Raji (cell line): ENCODE results near the gene ZFTA.

Source experiments
- POLR2A ChIP-seq: IDR thresholded peaks from 2 replicates; pipeline ENCODE4 v1.6.1; 2011; ENCODE audit warnings: low read depth, low read length, control low read depth; ENCODE audit not compliant: insufficient read depth

The ZFTA gene

GRCh38 chr11:63791495-63792167 lies 23.1 kb upstream of the ZFTA start:
- no peak for TF ChIP-seq POLR2A

GRCh38 chr11:63785823-63786222 lies 17.2 kb upstream of the ZFTA start:
- no peak for TF ChIP-seq POLR2A

- no peak for TF ChIP-seq POLR2A
Observed at GRCh38 chr11:63783925-63784592, 15.5 kb upstream of the ZFTA start.

DNA sequence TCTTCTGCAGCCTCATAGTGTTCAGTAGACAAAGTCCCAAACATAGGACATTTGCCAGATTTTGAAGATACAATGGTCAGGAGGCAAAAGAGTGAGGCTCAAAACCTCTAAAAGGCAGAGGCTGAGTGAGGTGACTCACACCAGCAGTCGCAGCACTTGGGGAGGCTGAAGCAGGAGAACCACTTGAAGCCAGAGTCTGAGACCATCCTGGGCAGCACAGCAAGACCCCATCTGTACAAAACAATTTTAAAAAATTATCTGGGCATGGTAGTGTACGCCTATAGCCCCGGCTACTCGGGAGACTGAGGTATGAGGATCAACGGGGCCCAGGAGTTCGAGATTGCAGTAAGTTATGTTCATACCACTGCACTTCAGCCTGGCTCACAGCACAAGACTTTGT lies 14.2 kb upstream of the ZFTA start:
- TF ChIP-seq POLR2A = no peak

DNA sequence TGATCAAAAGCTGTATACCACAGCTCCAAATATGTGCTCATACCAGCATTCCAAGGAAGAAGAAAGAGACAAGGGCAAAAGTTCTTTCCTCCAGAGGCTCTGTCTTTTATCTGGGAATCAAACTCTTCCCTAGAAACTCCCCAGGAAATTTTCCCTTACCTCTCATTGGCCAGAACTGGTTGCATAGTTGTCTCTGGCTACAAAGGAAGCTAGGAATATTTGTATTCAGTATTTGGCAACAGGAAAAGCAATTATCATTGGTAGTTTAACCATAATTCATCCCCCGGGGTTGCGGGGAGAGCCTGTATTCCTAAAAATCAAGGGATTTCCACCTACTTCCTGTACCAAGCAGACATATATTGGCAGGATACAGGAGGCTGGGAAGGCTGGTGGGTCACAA lies 10.5 kb upstream of the ZFTA start:
- no peak for TF ChIP-seq POLR2A

GRCh38 chr11:63775191-63775590 lies 6.6 kb upstream of the ZFTA start:
- TF ChIP-seq POLR2A = no peak

DNA sequence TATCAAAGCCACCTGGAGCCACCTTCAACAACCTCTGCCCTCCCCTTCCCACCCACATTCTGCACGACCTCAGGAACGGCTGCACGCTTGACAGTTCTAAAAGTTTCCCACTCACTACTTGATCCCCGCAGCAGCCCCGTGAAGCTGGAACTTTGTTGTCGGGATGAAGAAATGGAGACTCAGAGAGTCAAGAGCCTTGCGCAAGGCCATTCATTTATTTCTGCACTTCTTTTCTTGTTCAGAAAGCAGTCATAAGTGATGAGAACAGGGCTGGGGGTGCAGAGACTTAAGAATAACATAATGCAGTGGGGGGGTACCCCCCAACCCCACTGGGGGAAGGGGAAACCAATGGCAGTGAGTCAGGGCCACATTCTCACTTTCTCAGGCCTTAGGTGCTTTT lies 2.2 kb upstream of the ZFTA start:
- no peak for TF ChIP-seq POLR2A

DNA sequence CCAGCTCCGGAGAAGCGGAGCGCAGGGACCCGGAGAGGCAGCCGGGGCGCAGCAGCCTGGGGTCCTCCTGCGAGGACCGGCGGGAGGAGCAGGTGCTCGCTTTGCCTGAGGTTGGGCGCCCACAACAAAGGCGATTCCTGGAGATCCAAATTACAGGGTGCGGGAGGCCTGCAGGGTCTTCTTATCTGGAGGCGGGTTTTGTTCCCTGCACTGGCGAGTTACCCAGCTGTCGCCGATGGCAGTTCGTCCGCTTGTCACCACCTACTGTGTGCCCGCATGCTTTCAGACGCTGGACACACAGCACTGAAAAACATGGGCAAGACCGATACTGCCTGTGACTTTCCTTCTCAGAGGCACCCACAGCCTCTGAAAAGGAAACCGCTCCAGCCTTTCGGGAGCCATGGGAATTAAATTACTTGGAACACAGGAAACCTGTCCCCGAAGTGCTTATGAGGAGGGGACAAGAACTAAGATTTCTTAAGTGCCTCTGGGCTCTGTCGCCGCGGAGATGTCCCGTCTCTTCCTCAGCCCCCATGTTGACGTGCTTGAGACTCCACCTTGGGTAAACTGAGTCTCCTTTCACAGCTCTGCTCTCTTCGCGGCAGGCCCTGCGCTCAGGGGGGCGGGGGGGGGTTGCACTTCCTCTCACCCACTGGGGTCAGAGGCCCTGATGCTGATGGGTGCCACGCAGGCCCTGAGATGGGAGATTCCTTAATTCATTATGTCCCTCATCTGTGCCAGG lies 1.3 kb upstream of the ZFTA start:
- TF ChIP-seq POLR2A = no peak

GRCh38 chr11:63769042-63769713 lies 603 bp upstream of the ZFTA start:
- TF ChIP-seq POLR2A = no peak

- no peak for TF ChIP-seq POLR2A
Observed at GRCh38 chr11:63767565-63768236, 874 bp downstream of the ZFTA start.

- TF ChIP-seq POLR2A = no peak
Observed at GRCh38 chr11:63767267-63767564, 1.4 kb downstream of the ZFTA start.

DNA sequence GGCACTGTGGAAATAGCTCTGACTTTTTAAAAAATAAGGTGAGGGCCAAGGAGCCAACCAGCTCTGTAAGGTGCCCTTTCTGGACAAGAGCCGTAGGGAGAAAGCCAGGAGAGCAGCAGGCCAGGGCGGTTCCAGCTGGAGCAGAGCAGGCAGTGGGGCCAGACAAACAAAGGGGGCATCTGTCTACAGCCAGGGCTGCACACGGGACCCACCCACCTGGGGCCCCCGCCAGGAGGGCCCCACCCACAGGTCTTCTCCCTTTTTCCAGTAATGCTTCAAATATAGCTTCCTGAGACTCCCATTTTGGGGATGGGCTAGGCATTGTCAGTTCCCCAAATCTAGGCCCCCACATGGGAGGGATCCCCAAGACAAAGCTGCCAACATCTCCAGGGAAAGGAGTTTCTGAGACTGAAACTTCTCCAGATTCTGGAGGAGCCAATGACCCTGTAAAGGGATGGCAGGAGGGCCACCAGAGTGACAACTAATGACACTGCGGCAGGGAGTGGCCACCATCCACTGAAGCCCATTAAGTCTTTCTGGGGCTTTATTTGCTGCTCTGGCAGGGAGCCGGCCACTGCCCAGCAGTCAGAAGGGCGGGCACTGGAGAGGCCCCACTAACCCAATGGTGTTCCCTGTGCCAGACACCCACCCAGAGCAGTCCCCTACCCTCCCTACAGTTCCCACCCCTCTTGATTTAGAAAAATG lies 1.9 kb downstream of the ZFTA start:
- TF ChIP-seq POLR2A = no peak

GRCh38 chr11:63765688-63766241 lies 2.8 kb downstream of the ZFTA start:
- TF ChIP-seq POLR2A = no peak
